Right ventricle myocardium superior (tissue), 1 donor: ENCODE measurements around the gene SLC4A3. TPM values are rescaled to one million over a fixed set of nuclear protein-coding genes. Genes with fewer than 3 reads are reported as not detected.

ENCODE experiments used
- ATAC-seq: fragments of 200-7000 bp; cut with Tn5 transposase; one replicate; pipeline ENCODE4 v1.9.1; 2020; ENCODE audit warnings: mild to moderate bottlenecking; ENCODE audit not compliant: poor library complexity
- DNase-seq: peaks from one replicate; pipeline ENCODE4 v3.0.0-alpha.2; 2020
- intact Hi-C: fragments of 100-400 bp; cut with DNase I; formaldehyde crosslinking; loops from one replicate; pipeline ENCODE4 v1.11.2; 2022
- total RNA-seq: library from RNA; stranded (reverse); fragmentation: NEBNext Ultra II Directional; extraction: Animal tissue kit (Norgen Biotek cat#: 25700); gene quantifications from one replicate; pipeline ENCODE4 v1.2.1, GENCODE V29; 2021
- donor health status: DM: no; HTN: yes; CAD: no; lungs with severe emphysema.

SLC4A3 gene
- total RNA-seq, 1 donor from 2014 or later: 503 TPM

DNA sequence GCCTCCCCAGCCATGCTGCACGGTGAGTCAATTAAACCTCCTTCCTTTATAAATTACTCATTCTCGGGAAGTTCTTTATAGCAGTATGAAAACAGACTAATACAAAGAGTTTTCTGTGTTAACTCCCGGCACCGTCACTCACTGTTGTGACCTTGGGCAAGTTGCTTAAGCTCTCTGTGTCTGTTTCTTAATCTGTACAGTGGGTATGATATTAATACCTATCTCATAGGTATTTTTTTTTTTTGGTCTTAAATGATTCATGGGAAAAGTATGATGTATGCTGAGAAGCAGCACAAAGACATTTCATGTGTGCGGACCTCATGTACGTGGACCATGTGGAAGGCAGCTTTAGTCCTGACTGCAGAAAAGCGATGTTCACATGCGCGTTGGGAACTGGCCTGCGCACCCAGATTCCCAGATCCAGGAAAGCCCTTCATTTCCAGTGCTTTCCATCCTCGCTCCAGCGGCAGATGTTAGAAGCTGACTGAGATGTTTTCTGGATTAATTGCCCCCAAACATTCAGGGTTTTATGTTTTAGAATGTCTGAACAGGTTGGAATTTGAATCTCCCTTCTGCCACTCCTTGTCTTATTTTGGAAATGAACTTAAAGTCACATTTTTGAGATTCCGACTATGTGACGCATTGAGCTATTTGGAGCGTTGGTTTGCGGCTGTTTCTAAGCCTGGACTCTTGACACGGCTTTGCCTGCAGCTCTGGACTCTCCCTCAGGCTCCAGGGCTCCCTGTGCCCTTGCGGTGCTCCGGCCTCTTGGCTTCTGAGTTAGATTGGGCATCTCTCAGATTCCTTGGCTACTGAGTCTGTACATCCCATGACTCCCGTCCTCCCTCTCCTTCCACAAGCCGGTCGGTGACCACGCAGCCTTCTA lies 61.4 kb downstream of the SLC4A3 start:
- intact Hi-C loops: loop anchor here (5.0 kb wide), 1 partner anchor 147 kb away; the partner anchor contains the start of genes CHPF and TMEM198
- DNase-seq: peak; percentile 51
- ATAC-seq: peak; percentile 72

DNA sequence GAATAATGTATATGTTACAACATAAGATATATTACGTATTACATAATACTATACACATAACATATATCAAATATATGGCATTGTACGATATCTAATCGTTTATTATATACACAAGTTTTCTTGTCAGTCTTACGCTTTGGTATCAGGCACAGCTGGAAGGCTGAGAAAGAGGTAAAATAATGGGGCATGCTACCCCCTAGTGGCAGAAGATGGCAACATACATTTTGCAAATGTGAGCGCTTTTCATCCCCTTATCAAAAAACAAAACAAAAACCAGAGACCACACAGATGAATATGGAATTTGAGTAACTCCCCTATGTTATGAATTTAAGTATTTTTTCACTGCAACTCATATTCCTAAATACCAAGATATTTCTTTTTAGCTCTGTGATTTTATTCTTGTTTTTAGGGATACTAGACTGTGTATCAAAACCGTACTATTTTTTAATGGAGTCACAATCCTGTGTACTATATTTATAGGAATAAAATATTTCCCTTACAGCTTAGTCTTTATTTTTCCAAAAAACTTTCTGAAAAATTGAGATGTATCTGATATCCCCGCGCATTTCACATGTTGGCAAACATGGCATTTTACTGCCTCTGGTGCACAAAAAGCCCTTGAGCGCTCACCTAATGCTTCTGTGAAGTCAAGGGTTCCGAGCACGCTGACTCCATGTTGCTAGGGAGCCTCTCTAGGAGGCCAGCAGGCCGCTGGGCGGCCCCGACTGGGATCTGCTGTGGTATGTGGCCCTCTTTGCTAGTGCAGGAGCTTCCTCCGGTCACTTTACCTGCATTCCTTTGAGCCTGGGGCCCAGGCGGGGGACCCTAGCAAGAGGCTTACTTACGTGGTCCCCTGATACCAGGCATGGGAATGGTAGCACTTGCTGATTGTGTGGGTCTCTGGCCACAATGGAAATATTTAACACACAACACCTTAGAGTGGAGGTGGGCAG lies 62.5 kb downstream of the SLC4A3 start:
- ATAC-seq: peak; percentile 78
- intact Hi-C loops: loop anchor here (5.0 kb wide), 2 partner anchors 43 to 148 kb away; partner anchors contain the start of genes CHPF and TMEM198
- DNase-seq: no peak

DNA sequence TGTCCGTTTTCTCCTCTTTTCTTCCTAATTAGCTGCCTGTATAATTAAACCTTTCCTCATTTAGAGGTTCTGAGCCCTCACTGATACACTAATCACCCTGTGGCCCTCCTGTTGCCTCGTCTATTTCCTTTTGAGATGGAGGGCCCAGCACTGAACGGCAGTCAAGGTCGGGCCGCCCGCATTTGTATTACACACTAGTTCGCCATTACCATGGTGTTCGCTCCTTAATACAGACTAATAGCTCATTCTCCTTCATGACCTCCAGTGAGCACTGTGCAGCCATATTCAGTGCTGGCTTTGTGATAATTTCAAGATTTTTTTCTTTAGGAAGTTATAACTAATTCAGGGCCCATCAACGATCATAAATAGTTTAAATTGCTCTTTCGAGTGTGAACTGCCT lies 64.1 kb downstream of the SLC4A3 start:
- intact Hi-C loops: loop anchor here (5.0 kb wide), 1 partner anchor 44 kb away; no protein-coding TSS in a partner anchor

More for the DNA sequence above, 64.1 kb downstream of the SLC4A3 start:
- ATAC-seq (no peak), DNase-seq (no peak)

Other genes with a start within 250 kb of the SLC4A3 start
- 76.5 TPM for gene DNPEP, start 239.7 kb upstream of the SLC4A3 start, total RNA-seq
- 12,920 TPM for gene DES, start 209.3 kb upstream of the SLC4A3 start, total RNA-seq
- 103 TPM for gene SPEG, start 192.8 kb upstream of the SLC4A3 start, total RNA-seq
- gene GMPPA, start 128.7 kb upstream of the SLC4A3 start, total RNA-seq: 22.3 TPM
- not detected for gene ASIC4, start 113.1 kb upstream of the SLC4A3 start, total RNA-seq
- 85.9 TPM for gene CHPF, start 83.8 kb upstream of the SLC4A3 start, total RNA-seq
- 2.6 TPM for gene TMEM198, start 83.6 kb upstream of the SLC4A3 start, total RNA-seq
- gene OBSL1, start 56.1 kb upstream of the SLC4A3 start, total RNA-seq: 165 TPM
- 2.6 TPM for gene INHA, start 55.3 kb upstream of the SLC4A3 start, total RNA-seq
- 15.6 TPM for gene STK11IP, start 29.8 kb upstream of the SLC4A3 start, total RNA-seq